Measurements from ENCODE around the gene ABCA1.

DNA sequence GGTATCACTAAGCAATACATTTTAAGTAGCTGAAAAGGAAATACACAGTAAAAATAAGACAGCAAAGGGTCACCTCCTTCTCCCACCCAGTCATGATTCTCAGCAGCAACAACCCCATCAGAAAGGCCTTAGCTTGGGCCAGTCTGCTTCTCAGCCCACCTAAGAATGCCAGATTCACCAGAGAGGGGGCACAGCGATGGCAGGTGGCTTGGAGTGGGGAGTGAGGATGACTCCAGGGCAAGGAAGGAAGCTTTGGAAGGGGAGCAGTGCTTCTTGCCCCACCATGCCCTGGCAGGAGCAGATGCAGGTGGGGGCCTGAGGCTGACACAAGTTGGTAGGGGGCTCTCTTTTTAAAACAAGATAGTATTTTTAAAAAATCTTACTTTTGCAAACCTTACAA, 51.4 kb downstream of the ABCA1 start:
- TF ChIP-seq, protein P1, sequence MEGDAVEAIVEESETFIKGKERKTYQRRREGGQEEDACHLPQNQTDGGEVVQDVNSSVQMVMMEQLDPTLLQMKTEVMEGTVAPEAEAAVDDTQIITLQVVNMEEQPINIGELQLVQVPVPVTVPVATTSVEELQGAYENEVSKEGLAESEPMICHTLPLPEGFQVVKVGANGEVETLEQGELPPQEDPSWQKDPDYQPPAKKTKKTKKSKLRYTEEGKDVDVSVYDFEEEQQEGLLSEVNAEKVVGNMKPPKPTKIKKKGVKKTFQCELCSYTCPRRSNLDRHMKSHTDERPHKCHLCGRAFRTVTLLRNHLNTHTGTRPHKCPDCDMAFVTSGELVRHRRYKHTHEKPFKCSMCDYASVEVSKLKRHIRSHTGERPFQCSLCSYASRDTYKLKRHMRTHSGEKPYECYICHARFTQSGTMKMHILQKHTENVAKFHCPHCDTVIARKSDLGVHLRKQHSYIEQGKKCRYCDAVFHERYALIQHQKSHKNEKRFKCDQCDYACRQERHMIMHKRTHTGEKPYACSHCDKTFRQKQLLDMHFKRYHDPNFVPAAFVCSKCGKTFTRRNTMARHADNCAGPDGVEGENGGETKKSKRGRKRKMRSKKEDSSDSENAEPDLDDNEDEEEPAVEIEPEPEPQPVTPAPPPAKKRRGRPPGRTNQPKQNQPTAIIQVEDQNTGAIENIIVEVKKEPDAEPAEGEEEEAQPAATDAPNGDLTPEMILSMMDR (IDR thresholded peaks at IDR 0.05), result no peak
- no peak for TF ChIP-seq POLR2A (IDR thresholded peaks at IDR 0.05)

Data from right lobe of liver (tissue), 4 donors.